Esophagus squamous epithelium (tissue), 4 donors: ENCODE data around the gene SECTM1.

ENCODE experiments used
- POLR2A ChIP-seq, 4 donors: fragments of 450-650 bp; IDR thresholded peaks; one replicate each; pipeline ENCODE4 v1.6.1; 2017; ENCODE audit warnings: antibody characterized with exemption in 4 of 4, mild to moderate bottlenecking in 4 of 4, moderate library complexity in 3 of 4
- TF ChIP-seq, protein P1 (sequence below), 6 experiments: fragments of 450-650 bp in 4 of 6; fragments of 200-600 bp in 2 of 6; sonication (generic) in 2 of 6; IDR thresholded peaks; one replicate each; pipeline ENCODE4 v1.5.1; 2016 to 2019; ENCODE audit warnings: antibody characterized with exemption in 6 of 6, mild to moderate bottlenecking in 4 of 6, moderate library complexity in 4 of 6

GRCh38 chr17:82328141-82328993 is 5.2 kb downstream of the SECTM1 start:
- TF ChIP-seq, protein P1, sequence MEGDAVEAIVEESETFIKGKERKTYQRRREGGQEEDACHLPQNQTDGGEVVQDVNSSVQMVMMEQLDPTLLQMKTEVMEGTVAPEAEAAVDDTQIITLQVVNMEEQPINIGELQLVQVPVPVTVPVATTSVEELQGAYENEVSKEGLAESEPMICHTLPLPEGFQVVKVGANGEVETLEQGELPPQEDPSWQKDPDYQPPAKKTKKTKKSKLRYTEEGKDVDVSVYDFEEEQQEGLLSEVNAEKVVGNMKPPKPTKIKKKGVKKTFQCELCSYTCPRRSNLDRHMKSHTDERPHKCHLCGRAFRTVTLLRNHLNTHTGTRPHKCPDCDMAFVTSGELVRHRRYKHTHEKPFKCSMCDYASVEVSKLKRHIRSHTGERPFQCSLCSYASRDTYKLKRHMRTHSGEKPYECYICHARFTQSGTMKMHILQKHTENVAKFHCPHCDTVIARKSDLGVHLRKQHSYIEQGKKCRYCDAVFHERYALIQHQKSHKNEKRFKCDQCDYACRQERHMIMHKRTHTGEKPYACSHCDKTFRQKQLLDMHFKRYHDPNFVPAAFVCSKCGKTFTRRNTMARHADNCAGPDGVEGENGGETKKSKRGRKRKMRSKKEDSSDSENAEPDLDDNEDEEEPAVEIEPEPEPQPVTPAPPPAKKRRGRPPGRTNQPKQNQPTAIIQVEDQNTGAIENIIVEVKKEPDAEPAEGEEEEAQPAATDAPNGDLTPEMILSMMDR (IDR thresholded peaks at IDR 0.05), result no peak
- TF ChIP-seq POLR2A (IDR thresholded peaks at IDR 0.05), result no peak
